Mesothelial cell of epicardium (in vitro differentiated cells): ENCODE measurements around the gene RNF224. TPM values are rescaled to one million over a fixed set of nuclear protein-coding genes. Genes with fewer than 3 reads are reported as not detected.

Experiments
- DNase-seq, 2 experiments: peaks; one replicate each; pipeline ENCODE4 v3.0.0; 2021; ENCODE audit warnings: low spot score in 2 of 2; ENCODE audit not compliant: unreplicated experiment in 2 of 2
- H3K27ac Mint-ChIP-seq: 2 replicates; pipeline ENCODE4 v1.8.0; 2021; ENCODE audit warnings: mixed read lengths
- H3K27me3 Mint-ChIP-seq: 2 replicates; pipeline ENCODE4 v1.8.0; 2021; ENCODE audit warnings: low read depth, mixed read lengths
- H3K36me3 Mint-ChIP-seq: 2 replicates; pipeline ENCODE4 v1.8.0; 2021; ENCODE audit warnings: mixed read lengths
- H3K4me1 Mint-ChIP-seq: 2 replicates; pipeline ENCODE4 v1.8.0; 2021; ENCODE audit warnings: mixed read lengths
- H3K4me3 Mint-ChIP-seq: 2 replicates; pipeline ENCODE4 v1.8.0; 2021; ENCODE audit warnings: mild to moderate bottlenecking, moderate library complexity, mixed read lengths
- H3K9me3 Mint-ChIP-seq: 2 replicates; pipeline ENCODE4 v1.8.0; 2021; ENCODE audit warnings: mixed read lengths
- total RNA-seq: library from RNA; stranded (reverse); gene quantifications from 3 replicates; pipeline ENCODE4 v1.2.1, GENCODE V29; 2021
- TF ChIP-seq, protein P1 (sequence below): fragments of 200-600 bp; sonication (generic); IDR thresholded peaks from one replicate; pipeline ENCODE4 v1.5.0; 2021; ENCODE audit warnings: antibody characterized with exemption; ENCODE audit not compliant: unreplicated experiment

RNF224 gene
- total RNA-seq, 1 donor from 2014 or later, result 0.16 TPM

GRCh38 chr9:137194388-137194787 lies 32.9 kb upstream of the RNF224 start:
- Mint-ChIP-seq H3K9me3 (no peaks in the 10 kb centered on the region), H3K4me1 (peaks cover 25% of the 10 kb centered on the region), H3K27ac (no peak overlapping the region), H3K36me3 (peaks cover 1% of the 10 kb centered on the region), H3K27me3 (no peaks in the 10 kb centered on the region), H3K4me3 (no peak overlapping the region)
- TF ChIP-seq, protein P1, sequence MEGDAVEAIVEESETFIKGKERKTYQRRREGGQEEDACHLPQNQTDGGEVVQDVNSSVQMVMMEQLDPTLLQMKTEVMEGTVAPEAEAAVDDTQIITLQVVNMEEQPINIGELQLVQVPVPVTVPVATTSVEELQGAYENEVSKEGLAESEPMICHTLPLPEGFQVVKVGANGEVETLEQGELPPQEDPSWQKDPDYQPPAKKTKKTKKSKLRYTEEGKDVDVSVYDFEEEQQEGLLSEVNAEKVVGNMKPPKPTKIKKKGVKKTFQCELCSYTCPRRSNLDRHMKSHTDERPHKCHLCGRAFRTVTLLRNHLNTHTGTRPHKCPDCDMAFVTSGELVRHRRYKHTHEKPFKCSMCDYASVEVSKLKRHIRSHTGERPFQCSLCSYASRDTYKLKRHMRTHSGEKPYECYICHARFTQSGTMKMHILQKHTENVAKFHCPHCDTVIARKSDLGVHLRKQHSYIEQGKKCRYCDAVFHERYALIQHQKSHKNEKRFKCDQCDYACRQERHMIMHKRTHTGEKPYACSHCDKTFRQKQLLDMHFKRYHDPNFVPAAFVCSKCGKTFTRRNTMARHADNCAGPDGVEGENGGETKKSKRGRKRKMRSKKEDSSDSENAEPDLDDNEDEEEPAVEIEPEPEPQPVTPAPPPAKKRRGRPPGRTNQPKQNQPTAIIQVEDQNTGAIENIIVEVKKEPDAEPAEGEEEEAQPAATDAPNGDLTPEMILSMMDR, result no peak
- no peak for DNase-seq

DNA sequence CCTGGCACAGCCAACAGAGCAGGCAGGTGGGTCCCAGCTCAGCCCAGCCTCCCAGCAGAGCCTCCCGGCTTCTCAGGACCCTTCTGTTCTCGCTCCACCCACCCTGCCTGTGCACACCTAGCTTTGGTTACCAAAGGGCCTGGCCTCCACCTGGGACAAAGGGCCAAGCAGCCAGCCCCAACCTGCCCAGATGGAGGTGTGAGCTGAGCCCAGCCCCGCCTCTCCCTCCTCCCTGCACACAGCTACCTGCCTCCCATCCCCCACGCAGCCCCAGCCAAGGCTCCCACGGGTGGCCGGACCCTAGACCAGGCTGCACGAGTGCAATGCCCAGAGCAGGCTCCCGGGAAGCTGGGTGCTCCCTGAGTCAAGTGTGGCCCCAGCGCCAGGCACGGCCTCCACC lies 32.4 kb upstream of the RNF224 start:
- H3K36me3 Mint-ChIP-seq, result peaks cover 1% of the 10 kb centered on the region
- H3K9me3 Mint-ChIP-seq, result no peaks in the 10 kb centered on the region
- H3K4me3 Mint-ChIP-seq, result no peak overlapping the region

DNA sequence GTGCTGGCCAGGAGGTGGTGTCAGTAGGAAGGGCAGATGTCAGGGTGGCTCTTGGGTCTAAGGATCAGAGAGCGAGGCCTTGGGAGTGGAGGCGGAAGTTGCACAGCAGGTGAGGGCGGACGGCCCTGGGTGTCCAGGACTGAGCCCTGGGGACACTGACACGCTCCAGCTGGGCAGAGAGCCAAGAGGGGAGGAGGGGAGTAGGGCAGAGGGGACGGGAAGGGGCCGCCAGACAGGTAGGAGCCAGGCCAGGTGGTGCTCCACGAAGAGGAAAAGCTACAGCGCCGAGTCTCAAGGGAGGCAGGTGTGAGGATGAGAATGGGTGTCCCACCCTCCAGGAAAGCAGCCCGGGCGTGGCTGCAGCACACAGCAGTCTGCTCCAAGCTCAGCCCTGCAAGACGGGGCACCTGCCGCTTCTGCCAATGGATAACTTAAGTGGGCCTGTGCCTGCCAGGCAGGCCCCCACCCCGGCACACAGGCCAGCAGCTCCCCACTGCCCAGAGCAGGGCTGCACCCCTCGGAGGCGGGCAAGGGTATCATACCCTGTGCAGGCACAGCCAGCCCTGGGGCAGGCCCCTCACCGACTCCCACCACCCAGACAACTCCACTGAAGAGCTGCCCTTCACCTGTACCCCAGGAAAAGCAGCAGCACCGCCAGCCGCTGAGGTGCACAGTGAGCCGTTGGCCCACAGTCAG lies 31.6 kb upstream of the RNF224 start:
- no peak overlapping the region for H3K4me3 Mint-ChIP-seq
- H3K27ac Mint-ChIP-seq, result no peak overlapping the region
- H3K27me3 Mint-ChIP-seq, result no peaks in the 10 kb centered on the region
- DNase-seq, result no peak
- no peaks in the 10 kb centered on the region for H3K9me3 Mint-ChIP-seq
- peaks cover 21% of the 10 kb centered on the region for H3K4me1 Mint-ChIP-seq
- TF ChIP-seq, protein P1, result no peak
- no peaks in the 10 kb centered on the region for H3K36me3 Mint-ChIP-seq

More for the DNA sequence above, 32.4 kb upstream of the RNF224 start:
- TF ChIP-seq, protein P1, result no peak
- Mint-ChIP-seq H3K27ac (no peak overlapping the region), H3K4me1 (peaks cover 24% of the 10 kb centered on the region), H3K27me3 (no peaks in the 10 kb centered on the region)
- DNase-seq, result no peak

GRCh38 chr9:137198051-137198901 lies 29.0 kb upstream of the RNF224 start:
- no peak overlapping the region for H3K27ac Mint-ChIP-seq
- no peak for DNase-seq
- H3K27me3 Mint-ChIP-seq, result no peaks in the 10 kb centered on the region
- TF ChIP-seq, protein P1, result no peak
- no peaks in the 10 kb centered on the region for H3K9me3 Mint-ChIP-seq
- H3K36me3 Mint-ChIP-seq, result no peaks in the 10 kb centered on the region
- peak overlapping the region; percentile 48 for H3K4me3 Mint-ChIP-seq
- peaks cover 33% of the 10 kb centered on the region for H3K4me1 Mint-ChIP-seq

DNA sequence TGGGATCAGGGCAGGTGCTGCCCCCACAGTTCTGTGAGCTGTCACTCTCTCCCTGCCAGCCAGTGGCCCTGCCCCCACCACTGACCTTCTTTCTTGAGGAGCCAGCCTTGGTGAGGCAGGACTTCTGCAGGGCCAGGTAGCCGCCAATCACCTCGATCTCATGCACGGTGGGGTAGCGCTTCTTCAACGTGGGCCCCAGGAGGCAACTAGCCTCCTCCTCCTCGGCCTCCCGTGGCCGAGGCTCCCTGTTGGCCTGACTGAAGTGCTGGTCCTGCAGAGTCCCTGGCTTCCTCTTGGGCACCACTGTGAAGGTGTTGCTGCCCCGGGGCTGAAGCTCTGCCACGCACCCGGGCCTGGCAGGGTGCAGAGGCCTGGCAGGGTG lies 28.4 kb upstream of the RNF224 start:
- DNase-seq, result no peak
- Mint-ChIP-seq H3K27me3 (no peaks in the 10 kb centered on the region), H3K9me3 (no peaks in the 10 kb centered on the region), H3K4me1 (peaks cover 34% of the 10 kb centered on the region), H3K4me3 (peak overlapping the region; percentile 48), H3K36me3 (no peaks in the 10 kb centered on the region), H3K27ac (no peak overlapping the region)
- TF ChIP-seq, protein P1, result no peak
